Inferior parietal cortex (tissue), 1 donor: ENCODE results near the gene PXK.
"Not testable (repeated sequence)": the region's sequence is repeated elsewhere in the genome, so short reads cannot be mapped to it uniquely, and the experiment has no call there.

Experiments used
- DNase-seq: peaks from one replicate; pipeline ENCODE4 v3.0.0-alpha.2; 2016; ENCODE audit errors: extremely low spot score

Gene PXK

GRCh38 chr3:58323529-58324390 is 8.9 kb upstream of the PXK start:
- DNase-seq: no peak

- no peak for DNase-seq
These were observed 8.0 kb upstream of the PXK start for GRCh38 chr3:58324391-58325390.

- no peak for DNase-seq
These were observed 7.1 kb upstream of the PXK start for GRCh38 chr3:58325525-58325992.

DNA sequence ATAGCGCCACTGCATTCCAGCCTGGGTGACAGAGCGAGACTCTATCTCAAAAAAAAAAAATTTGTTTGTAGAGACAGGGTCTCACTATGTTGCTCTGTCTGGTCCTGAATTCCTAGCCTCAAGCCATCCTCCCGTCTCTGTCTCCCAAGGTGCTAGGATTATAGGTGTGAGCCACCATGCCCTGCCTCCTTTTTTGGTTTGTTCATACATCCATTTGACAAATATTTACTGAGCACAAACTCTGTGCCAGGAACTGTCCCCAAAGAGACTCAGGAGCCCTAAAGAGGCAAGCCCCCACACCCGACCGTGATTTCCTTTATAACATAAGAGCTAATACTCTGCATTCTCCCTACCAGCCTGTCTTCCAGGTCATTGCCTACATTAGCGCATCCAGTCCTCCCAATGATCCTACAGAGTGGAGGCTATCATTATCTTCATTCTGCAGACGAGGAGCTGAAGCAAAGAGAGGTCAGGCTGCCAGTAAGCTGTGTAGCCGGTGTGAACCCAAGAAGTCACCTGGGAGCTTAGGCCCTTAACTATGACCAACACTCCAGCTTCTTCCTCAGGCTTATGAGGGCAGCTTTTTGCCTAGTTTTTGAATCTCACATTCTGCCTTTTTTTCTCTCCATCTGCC is 6.3 kb upstream of the PXK start:
- no peak for DNase-seq

GRCh38 chr3:58329150-58329921 is 3.4 kb upstream of the PXK start:
- no peak for DNase-seq

- no peak for DNase-seq
These were observed 2.7 kb upstream of the PXK start for GRCh38 chr3:58329922-58330413.

DNA sequence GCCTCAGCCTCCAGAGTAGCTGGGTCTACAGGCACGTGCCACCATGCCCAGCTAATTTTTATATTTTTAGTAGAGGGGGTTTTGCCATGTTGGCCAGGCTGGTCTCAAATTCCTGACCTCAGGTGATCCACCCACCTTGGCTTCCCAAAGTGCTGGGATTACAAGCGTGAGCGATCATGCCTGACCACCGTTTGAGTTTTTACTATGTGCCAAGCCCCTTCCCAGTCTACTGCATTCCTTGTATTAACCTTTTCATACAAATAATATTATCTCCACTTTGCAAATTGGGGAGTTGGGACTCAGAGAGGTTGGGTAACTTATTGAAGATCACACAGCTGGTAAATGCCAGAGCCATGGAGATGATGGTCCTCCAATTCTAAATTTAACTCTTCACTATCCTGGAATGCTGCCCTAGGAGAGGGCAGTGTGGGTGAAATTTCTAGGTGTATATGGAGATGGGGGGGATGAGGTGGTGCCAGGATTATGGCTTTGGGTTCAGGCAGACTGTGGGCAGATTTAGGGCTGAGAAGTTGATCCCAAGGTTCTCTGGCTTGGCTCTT is 1.0 kb upstream of the PXK start:
- DNase-seq: no peak

- DNase-seq: peak; percentile 35
These were observed 717 bp downstream of the PXK start for GRCh38 chr3:58333206-58334012.

- peak; percentile 78 for DNase-seq
These were observed 1.3 kb downstream of the PXK start for GRCh38 chr3:58334013-58334321.

GRCh38 chr3:58334506-58334884 is 1.8 kb downstream of the PXK start:
- DNase-seq: no peak

- DNase-seq: peak; percentile 23
These were observed 2.9 kb downstream of the PXK start for GRCh38 chr3:58335652-58335947.

- no peak for DNase-seq
These were observed 3.6 kb downstream of the PXK start for GRCh38 chr3:58336135-58336882.

- no peak for DNase-seq
These were observed 4.5 kb downstream of the PXK start for GRCh38 chr3:58337190-58337589.

- not testable (repeated sequence) for DNase-seq
These were observed 6.5 kb downstream of the PXK start for GRCh38 chr3:58339146-58339545.

DNA sequence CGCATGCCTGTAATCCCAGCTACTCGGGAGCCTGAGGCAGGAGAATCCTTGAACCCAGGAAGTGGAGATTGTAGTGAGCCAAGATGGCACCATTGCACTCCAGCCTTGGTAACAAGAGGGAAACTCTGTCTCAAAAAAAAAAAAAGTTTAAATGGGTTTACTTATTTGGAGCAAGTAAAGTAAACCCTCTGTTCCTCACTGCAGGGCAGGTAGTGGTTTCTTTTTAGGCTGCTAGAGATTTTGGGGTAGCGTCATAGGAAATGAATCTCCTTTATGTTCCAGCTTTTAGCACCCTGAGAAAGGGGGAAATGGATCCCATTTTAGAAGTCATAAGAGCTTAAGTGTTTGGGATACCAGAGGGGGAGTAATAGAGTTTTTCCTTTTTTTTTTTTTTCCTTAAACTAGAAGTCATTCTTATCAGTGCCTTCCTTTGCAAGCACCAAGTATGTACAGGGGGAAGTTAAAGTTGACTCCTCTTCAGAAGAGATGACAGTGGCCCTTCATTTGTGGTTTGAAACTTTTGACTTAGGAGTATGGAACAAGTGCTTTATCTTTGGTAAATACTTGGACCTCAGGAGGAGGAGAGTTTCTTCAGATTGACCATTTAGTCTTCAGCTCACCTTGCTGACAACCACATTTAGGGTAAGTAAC is 8.0 kb downstream of the PXK start:
- no peak for DNase-seq

- no peak for DNase-seq
These were observed 8.7 kb downstream of the PXK start for GRCh38 chr3:58341376-58341775.

DNA sequence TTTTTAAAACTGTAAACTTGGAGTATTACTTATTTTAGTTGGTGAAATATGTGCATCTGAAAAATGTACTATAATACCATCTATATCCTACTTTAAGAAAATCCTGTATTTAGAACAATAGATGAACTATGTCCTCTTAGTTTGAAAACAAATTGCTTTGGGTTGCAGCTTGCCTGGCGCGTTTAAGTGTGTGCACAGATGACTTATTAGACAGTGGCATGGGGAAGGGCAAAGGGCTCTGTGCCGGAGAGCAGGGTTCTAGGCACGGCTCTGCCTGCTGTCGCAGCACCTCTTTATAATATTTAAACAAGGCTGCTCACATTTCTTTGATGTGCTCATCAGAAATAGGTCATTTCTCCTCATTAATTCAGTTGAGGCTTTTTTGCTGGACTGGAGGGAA is 10.0 kb downstream of the PXK start:
- DNase-seq: no peak

- no peak for DNase-seq
These were observed 12.8 kb downstream of the PXK start for GRCh38 chr3:58345457-58345856.

DNA sequence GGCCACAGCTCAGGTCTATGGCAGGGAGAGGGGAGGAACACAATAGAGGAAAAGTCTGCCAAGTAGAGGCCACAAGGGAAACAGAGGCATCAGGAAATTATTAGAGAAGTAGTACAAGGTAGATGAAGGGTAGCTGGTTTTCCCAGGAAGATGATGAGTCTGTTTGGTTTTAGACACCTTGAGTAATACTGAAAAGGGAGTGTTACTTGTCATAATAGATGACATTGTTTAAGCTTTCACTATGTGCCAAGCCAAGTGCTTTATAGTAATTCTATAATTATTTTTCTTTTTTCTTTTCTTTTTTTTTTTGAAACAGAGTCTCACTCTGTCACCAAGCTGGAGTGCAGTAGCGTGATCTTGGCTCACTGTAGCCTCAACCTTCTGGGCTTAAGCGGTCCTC is 13.7 kb downstream of the PXK start:
- no peak for DNase-seq
